ENCODE measurements around the gene ZC3H7B. TPM values are rescaled to one million over a fixed set of nuclear protein-coding genes. Genes with fewer than 3 reads are reported as not detected.

Gene ZC3H7B
- total and polyA plus RNA-seq, 2 donors (not counting 3 experiments of a cell fraction or from before 2014, with no cell fraction given), result 66.8 to 95.9 TPM

GRCh38 chr22:41367680-41368542 is 66.6 kb downstream of the ZC3H7B start:
- DNase-seq (ENCODE audit: low read depth, low spot score), result no peak

More at GRCh38 chr22:41367680-41368542, 66.6 kb downstream of the ZC3H7B start:
- Histone ChIP-seq H3K9me3 (replicated peaks; ENCODE audit: control insufficient read depth, insufficient read depth, low read length) (no peaks in the 10 kb centered on the region), H3K79me2 (ENCODE audit: control insufficient read depth, insufficient read depth, low read length) (no peaks in the 10 kb centered on the region), H3K9me1 (replicated peaks; ENCODE audit: control insufficient read depth, extremely low read depth, insufficient read depth, low read length) (no peaks in the 10 kb centered on the region), H4K20me1 (replicated peaks; ENCODE audit: control insufficient read depth, extremely low read depth, insufficient read depth, low read length) (no peaks in the 10 kb centered on the region), H3K4me1 (ENCODE audit: control insufficient read depth, extremely low read depth, insufficient read depth, low read length) (peaks cover 7% of the 10 kb centered on the region), H3K27me3 (ENCODE audit: control insufficient read depth in 2 of 2, insufficient read depth in 2 of 2, low read length in 2 of 2) (no peaks in the 10 kb centered on the region), H3K4me2 (ENCODE audit: insufficient read depth, low read length) (no peak overlapping the region), H2AFZ (ENCODE audit: low read depth, low read length) (no peak overlapping the region), H3K4me3 (replicated peaks in 1 of 3; ENCODE audit: insufficient read depth in 1 of 3, low read depth in 1 of 3, low read length in 3 of 3) (no peak overlapping the region), H3K36me3 (ENCODE audit: control insufficient read depth in 2 of 2, extremely low read depth in 1 of 2, insufficient read depth in 2 of 2, low read length in 2 of 2) (no peaks in the 10 kb centered on the region), H3K9ac (replicated peaks; ENCODE audit: extremely low read depth, insufficient read depth, low read length) (no peak overlapping the region), H3K27ac (ENCODE audit: insufficient read depth, low read depth, low read length) (no peak overlapping the region)
- POLR2A ChIA-PET, result interaction anchor here (1.5 kb wide), 1 partner anchor 13 kb away, joined by 11 read pairs; the partner anchor contains the start of gene TEF
- intact Hi-C loops (cut with micrococcal nuclease), result loop anchor here (5.0 to 10.0 kb wide), 2 partner anchors 81 to 173 kb away; partner anchors contain the start of gene RANGAP1
- dilution Hi-C loops (cut with MboI; ENCODE audit: extremely low pct_ligation_motif_present, low sequenced_read_pairs), result no loop called here
- BruUV-seq (replicated peaks), result no TSS peak
- no peak for FAIRE-seq
- no peak for TF ChIP-seq MAX (IDR thresholded peaks at IDR 0.05; ENCODE audit: insufficient read depth, insufficient read length)
- no peak for TF ChIP-seq EZH2 (IDR thresholded peaks at IDR 0.05; ENCODE audit: borderline replicate concordance, low read depth, low read length, severe bottlenecking)
- TF ChIP-seq JUN (IDR thresholded peaks at IDR 0.05; ENCODE audit: borderline replicate concordance, insufficient read depth, insufficient read length, low read depth), result no peak
- TF ChIP-seq CTCF (IDR thresholded peaks at IDR 0.05; ENCODE audit: extremely low read depth in 1 of 2, insufficient read depth in 1 of 2, low read depth in 1 of 2, low read length in 2 of 2), result no peak
- no peak for TF ChIP-seq MYC (IDR thresholded peaks at IDR 0.05; ENCODE audit: low read depth, low read length)
- TF ChIP-seq FOS (IDR thresholded peaks at IDR 0.05; ENCODE audit: borderline replicate concordance, insufficient read depth, low read length), result no peak
- CTCF ChIA-PET, result interaction anchor here (1.0 to 2.8 kb wide), 4 partner anchors 14 to 445 kb away, joined by 4 to 20 read pairs (median 6); partner anchors contain the start of gene TEF

All from endothelial cell of umbilical vein (primary cell).